ENCODE measurements around the gene MAPK8IP2. TPM values are rescaled to one million over a fixed set of nuclear protein-coding genes. Genes with fewer than 3 reads are reported as not detected.
A peak's percentile ranks its signal among the peaks of the same experiment; 100 is the strongest.
"Not testable (repeated sequence)": the region's sequence is repeated elsewhere in the genome, so short reads cannot be mapped to it uniquely, and the experiment has no call there.

The MAPK8IP2 gene
- total and polyA plus RNA-seq, 10 donors = 0.22 to 2.7 (median 0.73) TPM

- H3K4me3 ChIP-seq = no peak overlapping the region
- TF ChIP-seq CTCF (IDR thresholded peaks at IDR 0.05 in 8 of 11, conservative IDR thresholded peaks at IDR 0.05 in 3 of 11) = no peak
- DNase-seq = peak; percentile 69
- peaks cover 0 to 47% (median 8%) of the 10 kb centered on the region in 7 donors for H3K27me3 ChIP-seq (replicated peaks in 1 of 7)
- intact Hi-C loops (cut with DNase I; ENCODE audit: low total_unique reads) = no loop called here
- H3K36me3 ChIP-seq = no peaks in the 10 kb centered on the region
- WGBS, 5 donors = 79 to 85% (median 83%) methylated on average over 22 of the region's 22 CpGs
- no peaks in the 10 kb centered on the region for H3K9me3 ChIP-seq
- peaks cover 0 to 8% (median 0%) of the 10 kb centered on the region in 6 donors for H3K4me1 ChIP-seq
- no peak overlapping the region for H3K27ac ChIP-seq
These were observed 12.8 kb downstream of the MAPK8IP2 start for GRCh38 chr22:50613291-50613981.

GRCh38 chr22:50614296-50614695 is 13.7 kb downstream of the MAPK8IP2 start:
- 64 to 95% (median 82%) methylated on average over 3 of the region's 3 CpGs for WGBS, 5 donors
- H3K4me1 ChIP-seq; H3K9me3 ChIP-seq; H3K36me3 ChIP-seq; DNase-seq; H3K27ac ChIP-seq; intact Hi-C loops (cut with DNase I; ENCODE audit: low total_unique reads); H3K4me3 ChIP-seq: not testable (repeated sequence)
- peaks cover 0 to 46% (median 8%) of the 10 kb centered on the region in 7 donors for H3K27me3 ChIP-seq (replicated peaks in 1 of 7)

GRCh38 chr22:50620593-50621355 is 20.2 kb downstream of the MAPK8IP2 start:
- intact Hi-C loops (cut with DNase I; ENCODE audit: low total_unique reads) = no loop called here
- Histone ChIP-seq H3K4me3 (peak overlapping the region; percentile 18 to 70 (median 38)), H3K9me3 (no peaks in the 10 kb centered on the region), H3K4me1 (peaks cover 17 to 47% (median 34%) of the 10 kb centered on the region in 6 donors), H3K27me3 (replicated peaks in 1 of 7) (no peaks in the 10 kb centered on the region), H3K27ac (peak overlapping the region in 7 of 8 donors; percentile 81 to 93 (median 88)), H3K36me3 (peaks cover 0 to 16% (median 9%) of the 10 kb centered on the region in 6 donors)
- no peak for TF ChIP-seq POLR2A (IDR thresholded peaks at IDR 0.05)
- peak in 2 of 3 donors; percentile 62 to 72 for TF ChIP-seq POLR2AphosphoS5 (IDR thresholded peaks at IDR 0.05)
- TF ChIP-seq CTCF (IDR thresholded peaks at IDR 0.05 in 8 of 11, conservative IDR thresholded peaks at IDR 0.05 in 3 of 11) = peak; percentile 3 to 95 (median 87)
- peak; percentile 91 for DNase-seq
- 2 to 9% (median 4%) methylated on average over 22 to 25 of the region's 25 CpGs for WGBS, 5 donors

- H3K36me3 ChIP-seq = peaks cover 0 to 23% (median 15%) of the 10 kb centered on the region in 6 donors
- 7 to 20% (median 13%) methylated on average over 9 to 10 of the region's 10 CpGs for WGBS, 5 donors
- H3K27me3 ChIP-seq (replicated peaks in 1 of 7) = no peaks in the 10 kb centered on the region
- H3K27ac ChIP-seq = peak overlapping the region; percentile 70 to 93 (median 88)
- intact Hi-C loops (cut with DNase I; ENCODE audit: low total_unique reads) = no loop called here
- TF ChIP-seq POLR2A (IDR thresholded peaks at IDR 0.05) (peak in 1 of 3 donors; percentile 24), POLR2AphosphoS5 (IDR thresholded peaks at IDR 0.05) (peak in 1 of 3 donors; percentile 85), CTCF (IDR thresholded peaks at IDR 0.05 in 8 of 11, conservative IDR thresholded peaks at IDR 0.05 in 3 of 11) (no peak)
- DNase-seq = peak; percentile 85
- no peaks in the 10 kb centered on the region for H3K9me3 ChIP-seq
- H3K4me1 ChIP-seq = peaks cover 20 to 53% (median 38%) of the 10 kb centered on the region in 6 donors
- peak overlapping the region; percentile 18 to 70 (median 38) for H3K4me3 ChIP-seq
These were observed 20.8 kb downstream of the MAPK8IP2 start for GRCh38 chr22:50621356-50621880.

All from spleen (tissue), 11 donors.